A673 (cell line): ENCODE measurements around the gene ARHGAP15. TPM values are rescaled to one million over a fixed set of nuclear protein-coding genes. Genes with fewer than 3 reads are reported as not detected.
A peak's percentile ranks its signal among the peaks of the same experiment; 100 is the strongest.

Experiments used
- BruUV-seq: library from RNA; stranded (reverse); fragments of 400-500 nt; replicated peaks from 2 replicates; lab custom pipeline; 2021; lab: Mats Ljungman, UMichigan
- CTCF ChIA-PET: fragments of 300-600 bp; sonication (Branson Sonifier 250); formaldehyde crosslinking; loops from one replicate; lab custom pipeline; 2022; ENCODE audit warnings: antibody characterized with exemption; lab: Charles Lee
- POLR2A ChIA-PET: fragments of 300-600 bp; sonication (Branson Sonifier 250); formaldehyde crosslinking; loops from one replicate; lab custom pipeline; 2022; ENCODE audit warnings: antibody characterized with exemption; ENCODE audit not compliant: low non-redundant PET; lab: Charles Lee
- DNase-seq: peaks from one replicate; pipeline ENCODE4 v3.0.0-alpha.2; 2015; ENCODE audit warnings: low spot score
- H3K27ac ChIP-seq: fragments of 200-600 bp; sonication (generic); 2 replicates; pipeline ENCODE4 v1.5.1; 2016; ENCODE audit warnings: mixed run types, low read depth, mild to moderate bottlenecking, mixed read lengths, antibody characterized with exemption, low read length; ENCODE audit not compliant: poor library complexity, severe bottlenecking
- H3K27me3 ChIP-seq: fragments of 200-600 bp; sonication (generic); replicated peaks from 2 replicates; pipeline ENCODE4 v1.6.1; 2017; ENCODE audit warnings: mixed run types, low read depth, mild to moderate bottlenecking, mixed read lengths, antibody characterized with exemption, low read length; ENCODE audit not compliant: insufficient read depth, poor library complexity
- H3K36me3 ChIP-seq: fragments of 200-600 bp; sonication (generic); 2 replicates; pipeline ENCODE4 v1.6.1; 2016; ENCODE audit warnings: mixed run types, mild to moderate bottlenecking, mixed read lengths, antibody characterized with exemption, low read length; ENCODE audit not compliant: insufficient read depth, poor library complexity, severe bottlenecking
- H3K4me1 ChIP-seq: fragments of 200-600 bp; sonication (generic); 2 replicates; pipeline ENCODE4 v1.6.1; 2017; ENCODE audit warnings: mixed run types, mild to moderate bottlenecking, mixed read lengths, antibody characterized with exemption, low read length; ENCODE audit not compliant: insufficient read depth, poor library complexity, severe bottlenecking
- H3K4me3 ChIP-seq: fragments of 200-600 bp; sonication (generic); 2 replicates; pipeline ENCODE4 v1.5.1; 2016; ENCODE audit warnings: low read depth, mixed run types, mild to moderate bottlenecking, mixed read lengths, low read length; ENCODE audit not compliant: poor library complexity, severe bottlenecking
- H3K9me3 ChIP-seq: fragments of 200-600 bp; sonication (generic); 2 replicates; pipeline ENCODE4 v1.6.1; 2016; ENCODE audit warnings: mixed run types, low read depth, mild to moderate bottlenecking, mixed read lengths, antibody characterized with exemption, low read length; ENCODE audit not compliant: poor library complexity, severe bottlenecking
- EZH2 ChIP-seq: fragments of 200-600 bp; sonication (generic); IDR thresholded peaks from 2 replicates; pipeline ENCODE4 v1.6.1; 2017; ENCODE audit warnings: borderline replicate concordance, low read depth, mild to moderate bottlenecking, mixed read lengths, antibody characterized with exemption, low read length; ENCODE audit not compliant: poor library complexity, severe bottlenecking
- intact Hi-C: fragments of 100-400 bp; cut with micrococcal nuclease; formaldehyde crosslinking; loops from one replicate; pipeline ENCODE4 v1.10.0; 2022; ENCODE audit not compliant: unreplicated experiment
- total RNA-seq: library from RNA; stranded (reverse); gene quantifications from 2 replicates; pipeline ENCODE4 v1.2.3, GENCODE V29; 2021
- TF ChIP-seq, protein P1 (sequence below): fragments of 300-800, 200-600 bp; sonication (generic); conservative IDR thresholded peaks from 2 replicates; pipeline ENCODE4 v1.5.1; 2017; ENCODE audit warnings: low read depth, mild to moderate bottlenecking, antibody characterized with exemption, low read length, moderate library complexity, mixed read lengths

Gene ARHGAP15
- total RNA-seq, 1 experiment from 2014 or later, result not detected

GRCh38 chr2:143252138-143252907 is 123.1 kb downstream of the ARHGAP15 start:
- ChIA-PET CTCF (no interaction called here), POLR2A (no interaction called here)
- no peaks in the 10 kb centered on the region for H3K36me3 ChIP-seq
- DNase-seq, result no peak
- H3K9me3 ChIP-seq, result no peaks in the 10 kb centered on the region
- H3K4me1 ChIP-seq, result no peaks in the 10 kb centered on the region
- H3K4me3 ChIP-seq, result no peak overlapping the region
- peaks cover 37% of the 10 kb centered on the region for H3K27me3 ChIP-seq
- no peak for TF ChIP-seq EZH2
- H3K27ac ChIP-seq, result no peak overlapping the region
- intact Hi-C loops, result no loop called here
- BruUV-seq, result no TSS peak

DNA sequence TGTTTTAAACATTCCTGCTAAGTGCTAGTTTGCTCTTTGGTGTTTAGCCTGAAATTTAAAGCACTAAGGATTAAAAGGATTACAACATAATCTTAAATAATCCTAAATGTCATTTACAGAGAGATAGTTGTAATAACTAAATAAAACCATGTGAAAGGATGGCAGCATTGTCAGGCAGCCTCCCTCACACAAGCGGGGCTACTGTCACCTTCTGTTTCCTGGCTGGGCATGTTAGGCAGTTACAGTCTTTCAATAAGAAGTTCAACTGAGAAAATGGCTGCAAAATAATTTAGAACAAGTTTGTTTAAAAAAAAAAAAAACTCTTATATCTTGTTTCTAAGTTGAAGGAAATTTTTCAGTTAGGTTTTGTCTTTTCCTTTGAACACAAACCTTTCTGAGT is 124.9 kb downstream of the ARHGAP15 start:
- peak; percentile 20 for DNase-seq
- Histone ChIP-seq H3K4me1 (no peaks in the 10 kb centered on the region), H3K27me3 (peaks cover 29% of the 10 kb centered on the region), H3K27ac (no peak overlapping the region), H3K36me3 (no peaks in the 10 kb centered on the region), H3K9me3 (no peaks in the 10 kb centered on the region), H3K4me3 (no peak overlapping the region)
- POLR2A ChIA-PET, result no interaction called here
- intact Hi-C loops, result no loop called here
- no TSS peak for BruUV-seq
- TF ChIP-seq, protein P1, sequence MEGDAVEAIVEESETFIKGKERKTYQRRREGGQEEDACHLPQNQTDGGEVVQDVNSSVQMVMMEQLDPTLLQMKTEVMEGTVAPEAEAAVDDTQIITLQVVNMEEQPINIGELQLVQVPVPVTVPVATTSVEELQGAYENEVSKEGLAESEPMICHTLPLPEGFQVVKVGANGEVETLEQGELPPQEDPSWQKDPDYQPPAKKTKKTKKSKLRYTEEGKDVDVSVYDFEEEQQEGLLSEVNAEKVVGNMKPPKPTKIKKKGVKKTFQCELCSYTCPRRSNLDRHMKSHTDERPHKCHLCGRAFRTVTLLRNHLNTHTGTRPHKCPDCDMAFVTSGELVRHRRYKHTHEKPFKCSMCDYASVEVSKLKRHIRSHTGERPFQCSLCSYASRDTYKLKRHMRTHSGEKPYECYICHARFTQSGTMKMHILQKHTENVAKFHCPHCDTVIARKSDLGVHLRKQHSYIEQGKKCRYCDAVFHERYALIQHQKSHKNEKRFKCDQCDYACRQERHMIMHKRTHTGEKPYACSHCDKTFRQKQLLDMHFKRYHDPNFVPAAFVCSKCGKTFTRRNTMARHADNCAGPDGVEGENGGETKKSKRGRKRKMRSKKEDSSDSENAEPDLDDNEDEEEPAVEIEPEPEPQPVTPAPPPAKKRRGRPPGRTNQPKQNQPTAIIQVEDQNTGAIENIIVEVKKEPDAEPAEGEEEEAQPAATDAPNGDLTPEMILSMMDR, result no peak
- TF ChIP-seq EZH2, result no peak
- CTCF ChIA-PET, result no interaction called here

DNA sequence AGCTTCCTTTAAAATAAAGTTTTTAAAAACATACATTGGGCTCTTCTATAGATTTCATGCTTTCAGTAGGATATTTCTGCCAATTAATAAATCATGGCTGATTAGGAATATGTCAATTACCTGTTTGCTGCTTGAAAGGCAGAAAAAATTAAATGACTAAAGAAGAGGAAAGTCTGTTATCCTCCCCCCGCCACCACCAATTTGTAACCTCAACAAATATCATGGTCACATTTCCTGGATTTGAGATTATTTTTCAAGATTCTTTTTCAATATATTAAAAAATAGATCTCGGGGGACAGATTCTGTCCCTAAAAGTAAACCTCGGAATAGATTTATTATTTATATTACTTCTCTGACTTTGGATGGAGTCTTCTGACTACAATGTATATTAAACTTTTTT is 125.9 kb downstream of the ARHGAP15 start:
- TF ChIP-seq, protein P1, result no peak
- no peak for TF ChIP-seq EZH2
- POLR2A ChIA-PET, result no interaction called here
- H3K4me1 ChIP-seq, result no peaks in the 10 kb centered on the region
- intact Hi-C loops, result loop anchor here (5.0 kb wide), 2 partner anchors 48 to 93 kb away; no protein-coding TSS in a partner anchor
- no peaks in the 10 kb centered on the region for H3K9me3 ChIP-seq
- H3K36me3 ChIP-seq, result no peaks in the 10 kb centered on the region
- H3K27ac ChIP-seq, result no peak overlapping the region
- no TSS peak for BruUV-seq
- CTCF ChIA-PET, result no interaction called here
- no peak overlapping the region for H3K4me3 ChIP-seq
- peaks cover 26% of the 10 kb centered on the region for H3K27me3 ChIP-seq
- DNase-seq, result no peak
